Measurements from ENCODE around the gene CRKL.

CRKL gene

GRCh38 chr22:20916916-20917810, at the start of gene CRKL:
Gene CRKL, plus strand, starts transcription at chr22:20917407. Its CDS starts 528 bp downstream, at chr22:20917935.
- H3K4me3 Mint-ChIP-seq = peak within 1 kb of the TSS; percentile 81 to 94
- H3K4me1 Mint-ChIP-seq = peaks cover 32% of the 10 kb centered on the region
- no peaks in the 10 kb centered on the region for H3K9me3 Mint-ChIP-seq
- H3K27me3 Mint-ChIP-seq = no peaks in the 10 kb centered on the region
- H3K27ac Mint-ChIP-seq = peak within 1 kb of the TSS; percentile 94 to 98
- DNase-seq (peak; percentile 97), ATAC-seq (peak; percentile 99)

GRCh38 chr22:20868025-20868962, 48.9 kb upstream of the CRKL start:
- Mint-ChIP-seq H3K27ac (no peak overlapping the region), H3K9me3 (no peaks in the 10 kb centered on the region), H3K4me1 (peaks cover 30% of the 10 kb centered on the region), H3K4me3 (no peak overlapping the region), H3K27me3 (no peaks in the 10 kb centered on the region)
- no peak for ATAC-seq
- DNase-seq = no peak

GRCh38 chr22:20869234-20869633, 48.0 kb upstream of the CRKL start:
- H3K4me1 Mint-ChIP-seq = peaks cover 20% of the 10 kb centered on the region
- DNase-seq (no peak), ATAC-seq (no peak)
- H3K27ac Mint-ChIP-seq = no peak overlapping the region
- no peak overlapping the region for H3K4me3 Mint-ChIP-seq
- H3K9me3 Mint-ChIP-seq = no peaks in the 10 kb centered on the region
- H3K27me3 Mint-ChIP-seq = no peaks in the 10 kb centered on the region

GRCh38 chr22:20873214-20873613, 44.0 kb upstream of the CRKL start:
- Mint-ChIP-seq H3K27me3 (no peaks in the 10 kb centered on the region), H3K27ac (peak overlapping the region in 1 of 2 donors; percentile 16), H3K9me3 (no peaks in the 10 kb centered on the region), H3K4me1 (no peaks in the 10 kb centered on the region), H3K4me3 (no peak overlapping the region)
- DNase-seq = no peak
- ATAC-seq = no peak

- no peaks in the 10 kb centered on the region for H3K27me3 Mint-ChIP-seq
- peak overlapping the region in 1 of 2 donors; percentile 5 for H3K27ac Mint-ChIP-seq
- no peak for DNase-seq
- no peaks in the 10 kb centered on the region for H3K4me1 Mint-ChIP-seq
- no peak for ATAC-seq
- no peaks in the 10 kb centered on the region for H3K9me3 Mint-ChIP-seq
- H3K4me3 Mint-ChIP-seq = no peak overlapping the region
Measured at GRCh38 chr22:20875296-20875695, 41.9 kb upstream of the CRKL start.

GRCh38 chr22:20877715-20878114, 39.5 kb upstream of the CRKL start:
- ATAC-seq = no peak
- no peak overlapping the region for H3K4me3 Mint-ChIP-seq
- H3K4me1 Mint-ChIP-seq = no peaks in the 10 kb centered on the region
- no peaks in the 10 kb centered on the region for H3K9me3 Mint-ChIP-seq
- H3K27me3 Mint-ChIP-seq = no peaks in the 10 kb centered on the region
- no peak for DNase-seq
- H3K27ac Mint-ChIP-seq = peak overlapping the region in 1 of 2 donors; percentile 64

- no peak for DNase-seq
Measured at GRCh38 chr22:20881231-20881630, 36.0 kb upstream of the CRKL start.

GRCh38 chr22:20881869-20882815, 35.1 kb upstream of the CRKL start:
- Mint-ChIP-seq H3K4me3 (no peak overlapping the region), H3K4me1 (peaks cover 6% of the 10 kb centered on the region), H3K27me3 (no peaks in the 10 kb centered on the region), H3K27ac (peak overlapping the region in 1 of 2 donors; percentile 40), H3K9me3 (no peaks in the 10 kb centered on the region)
- no peak for ATAC-seq
- no peak for DNase-seq

More at GRCh38 chr22:20881231-20881630, 36.0 kb upstream of the CRKL start:
- Mint-ChIP-seq H3K4me3 (no peak overlapping the region), H3K27me3 (no peaks in the 10 kb centered on the region), H3K9me3 (no peaks in the 10 kb centered on the region), H3K4me1 (peaks cover 6% of the 10 kb centered on the region), H3K27ac (no peak overlapping the region)
- no peak for ATAC-seq

GRCh38 chr22:20882855-20883254, 34.4 kb upstream of the CRKL start:
- H3K27me3 Mint-ChIP-seq = no peaks in the 10 kb centered on the region
- no peak overlapping the region for H3K4me3 Mint-ChIP-seq
- no peaks in the 10 kb centered on the region for H3K9me3 Mint-ChIP-seq
- DNase-seq (no peak), ATAC-seq (no peak)
- H3K27ac Mint-ChIP-seq = no peak overlapping the region
- H3K4me1 Mint-ChIP-seq = peaks cover 6% of the 10 kb centered on the region

- no peak for DNase-seq
- no peak overlapping the region for H3K4me3 Mint-ChIP-seq
- no peak for ATAC-seq
- H3K27ac Mint-ChIP-seq = peak overlapping the region; percentile 32 to 76
- no peaks in the 10 kb centered on the region for H3K9me3 Mint-ChIP-seq
- no peaks in the 10 kb centered on the region for H3K27me3 Mint-ChIP-seq
- H3K4me1 Mint-ChIP-seq = peaks cover 6% of the 10 kb centered on the region
Measured at GRCh38 chr22:20884454-20884853, 32.8 kb upstream of the CRKL start.

GRCh38 chr22:20885017-20885556, 32.1 kb upstream of the CRKL start:
- no peak for ATAC-seq
- no peak for DNase-seq
- no peaks in the 10 kb centered on the region for H3K27me3 Mint-ChIP-seq
- peak overlapping the region in 1 of 2 donors; percentile 81 for H3K27ac Mint-ChIP-seq
- H3K9me3 Mint-ChIP-seq = no peaks in the 10 kb centered on the region
- no peak overlapping the region for H3K4me3 Mint-ChIP-seq
- H3K4me1 Mint-ChIP-seq = peaks cover 6% of the 10 kb centered on the region

- Mint-ChIP-seq H3K27me3 (no peaks in the 10 kb centered on the region), H3K27ac (peak overlapping the region in 1 of 2 donors; percentile 81)
- peak; percentile 69 for ATAC-seq
Measured at GRCh38 chr22:20885557-20886323, 31.5 kb upstream of the CRKL start.

GRCh38 chr22:20887375-20887774, 29.8 kb upstream of the CRKL start:
- Mint-ChIP-seq H3K9me3 (no peaks in the 10 kb centered on the region), H3K4me1 (peaks cover 6% of the 10 kb centered on the region), H3K27me3 (no peaks in the 10 kb centered on the region), H3K4me3 (no peak overlapping the region), H3K27ac (peak overlapping the region; percentile 56 to 66)
- DNase-seq (no peak), ATAC-seq (no peak)

More at GRCh38 chr22:20885557-20886323, 31.5 kb upstream of the CRKL start:
- Mint-ChIP-seq H3K9me3 (no peaks in the 10 kb centered on the region), H3K4me3 (no peak overlapping the region), H3K4me1 (peaks cover 6% of the 10 kb centered on the region)
- DNase-seq = peak; percentile 12 to 36

All from stimulated activated naive CD8-positive, alpha-beta T cell treated with anti-CD3 and anti-CD28 coated beads, Interleukin-15, amount 100 ng/mL, for 72 hours (primary cell).